Activated T-cell treated with anti-CD3 and anti-CD28 coated beads for 24 hours (primary cell): ENCODE measurements around the gene GOLGA2.
A peak's percentile ranks its signal among the peaks of the same experiment; 100 is the strongest.

Experiments used
- DNase-seq: peaks from one replicate; pipeline ENCODE4 v3.0.0-alpha.2; 2020; ENCODE audit warnings: low read depth

GOLGA2 gene, protein sequence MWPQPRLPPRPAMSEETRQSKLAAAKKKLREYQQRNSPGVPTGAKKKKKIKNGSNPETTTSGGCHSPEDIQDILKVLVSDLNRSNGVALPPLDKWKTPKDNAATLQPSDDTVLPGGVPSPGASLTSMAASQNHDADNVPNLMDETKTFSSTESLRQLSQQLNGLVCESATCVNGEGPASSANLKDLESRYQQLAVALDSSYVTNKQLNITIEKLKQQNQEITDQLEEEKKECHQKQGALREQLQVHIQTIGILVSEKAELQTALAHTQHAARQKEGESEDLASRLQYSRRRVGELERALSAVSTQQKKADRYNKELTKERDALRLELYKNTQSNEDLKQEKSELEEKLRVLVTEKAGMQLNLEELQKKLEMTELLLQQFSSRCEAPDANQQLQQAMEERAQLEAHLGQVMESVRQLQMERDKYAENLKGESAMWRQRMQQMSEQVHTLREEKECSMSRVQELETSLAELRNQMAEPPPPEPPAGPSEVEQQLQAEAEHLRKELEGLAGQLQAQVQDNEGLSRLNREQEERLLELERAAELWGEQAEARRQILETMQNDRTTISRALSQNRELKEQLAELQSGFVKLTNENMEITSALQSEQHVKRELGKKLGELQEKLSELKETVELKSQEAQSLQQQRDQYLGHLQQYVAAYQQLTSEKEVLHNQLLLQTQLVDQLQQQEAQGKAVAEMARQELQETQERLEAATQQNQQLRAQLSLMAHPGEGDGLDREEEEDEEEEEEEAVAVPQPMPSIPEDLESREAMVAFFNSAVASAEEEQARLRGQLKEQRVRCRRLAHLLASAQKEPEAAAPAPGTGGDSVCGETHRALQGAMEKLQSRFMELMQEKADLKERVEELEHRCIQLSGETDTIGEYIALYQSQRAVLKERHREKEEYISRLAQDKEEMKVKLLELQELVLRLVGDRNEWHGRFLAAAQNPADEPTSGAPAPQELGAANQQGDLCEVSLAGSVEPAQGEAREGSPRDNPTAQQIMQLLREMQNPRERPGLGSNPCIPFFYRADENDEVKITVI

GRCh38 chr9:128275198-128276007, at the start of gene GOLGA2:
GOLGA2 (minus strand) TSS chr9:128276007; CDS start chr9:128275976, 31 bp downstream.
- no peak for DNase-seq

GRCh38 chr9:128324401-128324800, 48.6 kb upstream of the GOLGA2 start:
- DNase-seq: no peak

DNA sequence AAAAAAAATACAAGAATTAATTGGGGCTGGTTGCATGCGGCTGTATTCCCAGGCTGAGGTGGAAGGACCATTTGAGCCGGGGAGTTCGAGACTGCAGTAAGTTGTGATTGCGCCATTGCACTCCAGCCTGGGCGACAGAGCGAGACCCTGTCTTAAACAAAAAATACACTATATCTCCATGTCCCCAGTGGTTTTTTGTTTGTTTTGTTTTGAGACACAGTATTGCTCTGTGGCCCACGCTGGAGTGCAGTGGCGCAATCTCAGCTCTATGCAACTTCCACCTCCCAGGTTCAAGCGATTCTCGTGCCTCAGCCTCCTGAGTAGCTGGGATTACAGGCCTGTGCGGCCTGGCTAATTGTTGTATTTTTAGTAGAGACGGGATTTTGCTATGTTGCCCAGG, 48.0 kb upstream of the GOLGA2 start:
- DNase-seq: no peak

GRCh38 chr9:128323212-128323730, 47.5 kb upstream of the GOLGA2 start:
- no peak for DNase-seq

DNA sequence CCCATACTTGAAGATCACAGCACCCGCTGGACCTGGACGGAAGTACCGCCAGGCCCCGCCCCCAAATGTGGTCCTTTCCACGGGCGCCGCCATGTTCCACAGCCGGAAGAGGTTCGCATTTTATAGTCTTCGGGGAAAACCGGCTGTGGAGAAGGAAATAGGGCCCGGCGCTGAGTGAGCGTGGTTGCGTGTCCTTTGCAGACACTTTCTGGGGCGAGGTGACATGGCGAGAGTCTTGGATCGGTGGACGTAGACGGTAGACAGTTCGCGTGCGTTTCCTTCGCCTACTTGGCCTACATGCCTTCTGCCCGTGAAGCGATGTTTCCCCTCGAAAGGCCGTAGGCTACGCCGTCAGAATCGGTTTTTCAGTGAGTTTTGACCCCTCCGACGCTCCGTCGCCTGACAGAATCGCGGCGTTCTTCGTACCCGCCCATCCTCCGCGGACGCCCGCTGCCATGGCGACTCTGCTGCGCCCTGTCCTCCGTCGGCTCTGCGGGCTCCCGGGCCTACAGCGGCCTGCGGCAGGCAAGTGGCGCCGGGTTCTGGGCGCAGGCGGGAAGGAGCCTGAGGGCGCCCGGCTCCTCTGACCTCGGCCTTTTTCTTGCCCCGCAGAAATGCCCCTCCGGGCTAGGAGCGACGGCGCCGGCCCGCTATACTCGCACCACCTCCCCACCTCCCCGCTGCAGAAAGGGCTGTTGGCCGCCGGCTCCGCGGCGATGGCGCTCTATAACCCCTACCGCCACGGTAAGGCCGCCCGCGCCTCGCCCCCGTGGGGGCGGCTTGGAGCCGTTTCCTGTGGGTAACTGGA, 46.8 kb upstream of the GOLGA2 start, which contains the start of the genes COQ4 and TRUB2:
COQ4 (plus strand) TSS at position 436 of the 808 bp plus-strand sequence; CDS start at position 456, 20 bp downstream.
TRUB2 (minus strand) TSS at position 44 of the 808 bp plus-strand sequence; CDS start at position 5, 39 bp downstream.
- peak; percentile 90 for DNase-seq

DNA sequence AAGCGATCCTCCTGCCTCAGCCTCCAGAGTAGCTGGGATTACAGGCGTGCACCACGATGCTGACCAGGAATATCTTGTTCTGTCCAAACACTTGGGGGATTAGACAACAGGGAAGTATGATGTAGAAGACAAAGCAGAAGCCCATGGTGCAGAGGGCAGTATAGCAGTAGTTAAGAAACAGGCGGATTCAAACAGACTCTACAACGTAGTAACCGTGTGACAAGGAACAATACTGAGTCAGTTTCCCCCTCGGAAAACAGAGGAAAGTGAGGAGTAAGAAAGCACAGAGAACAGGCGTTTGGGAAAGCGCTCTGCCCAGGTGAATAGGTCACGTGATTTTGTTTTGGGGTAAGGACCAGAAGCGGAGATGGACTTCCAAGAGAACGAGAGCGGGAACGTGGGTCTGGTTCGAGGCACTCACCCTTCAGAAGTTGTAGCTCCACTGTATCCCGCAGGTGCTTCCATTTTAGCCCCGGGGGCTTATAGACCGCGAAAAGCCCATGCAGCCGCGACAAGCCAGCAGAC, 46.1 kb upstream of the GOLGA2 start:
- DNase-seq: no peak

GRCh38 chr9:128321343-128321742, 45.5 kb upstream of the GOLGA2 start:
- DNase-seq: no peak

DNA sequence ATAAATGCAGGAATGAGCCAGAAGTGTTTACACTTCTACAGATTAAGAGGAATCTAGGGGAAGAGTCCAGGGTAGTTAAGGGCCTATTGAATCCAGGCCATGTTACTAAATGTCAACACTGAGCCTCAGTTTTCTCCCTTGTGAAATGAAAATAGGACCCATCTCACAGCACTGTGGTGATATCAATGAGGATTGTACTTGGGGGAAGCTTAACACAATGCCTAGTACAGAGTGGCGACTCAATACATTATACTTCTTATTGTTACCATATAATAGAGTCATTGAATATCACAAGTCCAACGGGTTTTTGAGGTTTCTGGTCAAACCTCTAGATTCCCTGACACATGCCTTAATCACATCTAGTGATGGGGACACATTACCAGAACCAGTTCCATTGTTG, 41.8 kb upstream of the GOLGA2 start:
- DNase-seq: no peak

DNA sequence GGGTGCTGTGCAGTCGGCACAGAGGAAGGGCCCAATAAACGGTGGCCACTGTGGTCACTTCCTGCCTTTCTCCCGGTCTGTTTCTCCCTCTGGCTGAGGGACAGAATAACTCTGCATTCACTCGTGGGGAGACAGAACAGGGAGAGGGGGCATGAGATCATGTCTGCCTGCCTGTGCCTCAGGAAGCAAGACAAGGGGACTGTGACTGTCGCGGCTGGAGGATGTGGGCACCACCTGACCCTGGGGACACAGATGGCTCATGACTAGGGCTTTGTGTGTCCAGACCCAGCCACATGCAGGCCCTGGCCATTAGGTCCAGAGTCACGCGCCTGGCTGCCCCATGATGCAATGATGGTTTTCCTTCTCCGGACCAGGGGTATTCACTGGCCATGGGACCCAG, 40.6 kb upstream of the GOLGA2 start:
- DNase-seq: no peak

DNA sequence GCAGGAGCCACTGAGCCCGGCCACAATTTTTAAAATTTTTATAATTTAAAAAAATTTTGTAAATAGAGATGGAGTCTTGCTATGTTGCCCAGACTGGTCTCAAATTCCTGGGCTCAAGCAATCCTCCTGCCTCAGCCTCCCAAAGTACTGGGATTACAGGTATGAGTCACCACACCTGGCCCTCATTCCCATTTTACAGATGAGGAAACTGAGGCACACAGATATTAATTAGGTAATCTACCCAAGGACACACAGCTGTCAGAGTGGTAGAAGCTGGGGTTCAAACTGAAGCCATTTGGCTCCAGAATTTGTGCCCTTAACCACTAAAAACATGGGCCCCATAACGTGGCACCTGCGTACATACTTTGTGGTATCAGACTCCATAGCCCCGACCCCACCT, 38.9 kb upstream of the GOLGA2 start:
- DNase-seq: no peak

GRCh38 chr9:128310461-128310860, 34.7 kb upstream of the GOLGA2 start:
- no peak for DNase-seq

- no peak for DNase-seq
Measured at GRCh38 chr9:128309551-128309950, 33.7 kb upstream of the GOLGA2 start.

DNA sequence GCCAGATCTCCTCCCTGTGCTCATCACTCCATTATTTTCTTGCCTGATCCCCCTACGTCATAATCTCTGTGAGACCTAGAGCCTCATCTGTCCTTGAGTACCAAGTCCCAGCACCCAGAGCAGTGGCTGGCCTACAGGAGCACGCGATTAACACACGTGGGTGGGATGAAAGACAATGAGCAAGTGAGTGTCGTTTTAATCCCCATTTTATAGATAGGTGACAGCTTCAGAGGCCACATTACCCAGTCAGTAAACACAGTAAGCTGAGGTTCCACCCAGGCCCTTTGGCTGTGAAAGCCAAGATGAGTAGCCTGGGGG, 29.1 kb upstream of the GOLGA2 start:
- DNase-seq: no peak

- no peak for DNase-seq
Measured at GRCh38 chr9:128304136-128304970, 28.5 kb upstream of the GOLGA2 start.

DNA sequence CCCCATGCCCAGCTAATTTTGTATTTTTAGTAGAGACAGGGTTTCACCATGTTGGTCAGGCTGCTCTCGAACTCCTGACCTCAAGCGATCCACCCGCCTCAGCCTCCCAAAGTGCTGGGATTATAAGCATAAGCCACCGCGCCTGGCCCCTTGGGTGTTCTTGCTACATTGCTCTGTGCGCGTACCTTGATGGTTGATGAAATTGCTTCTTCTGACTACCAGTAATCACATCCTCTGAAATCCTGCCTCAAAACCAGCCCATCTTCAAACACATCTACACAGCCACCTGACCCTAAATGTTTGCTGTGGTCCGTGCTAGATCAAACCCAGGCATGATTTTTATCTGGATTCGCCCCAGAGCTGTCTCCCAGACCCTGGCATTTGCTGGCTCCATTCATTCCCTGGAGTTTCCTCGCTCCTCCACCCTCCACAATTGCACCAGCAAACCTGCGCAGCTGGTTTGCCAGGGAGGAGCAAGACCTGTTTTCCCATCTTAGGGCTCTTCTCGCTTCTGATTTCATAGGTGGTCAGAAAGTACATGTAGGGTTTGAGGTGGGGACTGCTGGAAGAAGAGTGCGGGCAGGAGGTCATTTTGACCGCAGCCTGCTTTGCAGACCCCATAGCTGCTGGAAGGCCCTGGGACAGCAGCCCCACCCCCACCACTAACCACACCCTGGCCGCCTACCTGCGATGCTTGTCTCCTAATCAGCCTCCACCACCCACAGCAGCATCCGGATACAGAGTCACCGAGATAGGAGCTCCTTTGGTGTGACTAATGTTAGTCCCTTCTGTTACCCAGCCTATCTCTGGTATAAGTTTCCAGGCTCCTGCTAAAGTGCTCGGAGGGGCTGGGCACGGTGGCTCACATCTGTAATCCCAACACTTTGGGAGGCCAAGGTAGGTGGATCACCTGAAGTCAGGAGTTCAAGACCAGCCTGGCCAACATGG, 23.0 kb upstream of the GOLGA2 start:
- DNase-seq: no peak

GRCh38 chr9:128297221-128297773, 21.5 kb upstream of the GOLGA2 start:
- no peak for DNase-seq

GRCh38 chr9:128296340-128297220, 20.8 kb upstream of the GOLGA2 start:
- DNase-seq: no peak
